ENCODE measurements around the gene UNC80.

The UNC80 gene

GRCh38 chr2:210027608-210028007 lies 256.0 kb downstream of the UNC80 start:
- no peaks in the 10 kb centered on the region for H3K27me3 ChIP-seq (ENCODE audit: insufficient read depth, low read length)
- no peak overlapping the region for H3K4me3 ChIP-seq (ENCODE audit: low read length)
- H3K36me3 ChIP-seq (ENCODE audit: insufficient read depth, low read length) = peaks cover 37% of the 10 kb centered on the region
- no peaks in the 10 kb centered on the region for H3K4me1 ChIP-seq (ENCODE audit: insufficient read depth, low read length)
- no peaks in the 10 kb centered on the region for H3K9me3 ChIP-seq (ENCODE audit: insufficient read depth, low read depth, low read length)
- no peak overlapping the region for H3K27ac ChIP-seq (ENCODE audit: low read depth, low read length)
- WGBS = 100% methylated on average over 2 of the region's 2 CpGs
- H3K9ac ChIP-seq (ENCODE audit: low read depth, low read length) = no peak overlapping the region

- H3K9ac ChIP-seq (ENCODE audit: low read depth, low read length) = no peak overlapping the region
- 93% methylated on average over 1 of the region's 2 CpGs for WGBS
Observed at GRCh38 chr2:210028178-210028577, 256.5 kb downstream of the UNC80 start.

DNA sequence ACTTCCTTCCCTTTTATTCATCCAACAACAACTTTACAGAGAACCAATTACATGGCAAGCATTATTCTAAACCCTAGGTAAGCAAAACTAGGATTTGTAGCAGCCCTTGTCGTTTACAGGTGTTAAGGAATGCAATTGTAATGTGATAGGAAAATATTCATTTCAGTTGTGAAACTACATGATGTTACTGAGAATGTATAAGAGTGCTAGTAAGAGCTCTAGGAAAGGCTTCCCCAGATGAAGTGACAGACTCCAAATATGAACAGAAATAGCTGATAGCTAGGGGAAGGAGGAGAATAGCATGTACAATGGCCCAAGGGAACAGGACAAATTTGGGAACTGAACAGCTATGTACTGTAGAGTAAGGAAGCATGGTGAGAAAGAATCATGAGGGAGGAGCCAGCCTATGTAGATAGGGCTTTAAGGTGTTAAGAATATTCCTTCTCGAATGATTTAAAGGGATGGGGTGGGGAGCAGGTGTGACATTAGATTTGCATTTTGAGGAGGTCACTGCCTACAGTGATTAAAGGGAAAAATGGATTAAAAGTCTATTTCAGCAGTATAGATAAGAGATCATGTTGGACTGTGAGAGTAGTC lies 262.6 kb downstream of the UNC80 start:
- no peak overlapping the region for H3K9ac ChIP-seq (ENCODE audit: low read depth, low read length)
- H3K4me1 ChIP-seq (ENCODE audit: insufficient read depth, low read length) = no peaks in the 10 kb centered on the region
- H3K27me3 ChIP-seq (ENCODE audit: insufficient read depth, low read length) = no peaks in the 10 kb centered on the region
- 80% methylated on average over 2 of the region's 2 CpGs for WGBS
- H3K9me3 ChIP-seq (ENCODE audit: insufficient read depth, low read depth, low read length) = no peaks in the 10 kb centered on the region
- H3K27ac ChIP-seq (ENCODE audit: low read depth, low read length) = no peak overlapping the region
- H3K36me3 ChIP-seq (ENCODE audit: insufficient read depth, low read length) = no peaks in the 10 kb centered on the region
- H3K4me3 ChIP-seq (ENCODE audit: low read length) = no peak overlapping the region

More at GRCh38 chr2:210028178-210028577, 256.5 kb downstream of the UNC80 start:
- Histone ChIP-seq H3K4me1 (ENCODE audit: insufficient read depth, low read length) (no peaks in the 10 kb centered on the region), H3K27me3 (ENCODE audit: insufficient read depth, low read length) (no peaks in the 10 kb centered on the region), H3K4me3 (ENCODE audit: low read length) (no peak overlapping the region), H3K36me3 (ENCODE audit: insufficient read depth, low read length) (peaks cover 31% of the 10 kb centered on the region), H3K9me3 (ENCODE audit: insufficient read depth, low read depth, low read length) (no peaks in the 10 kb centered on the region), H3K27ac (ENCODE audit: low read depth, low read length) (no peak overlapping the region)

DNA sequence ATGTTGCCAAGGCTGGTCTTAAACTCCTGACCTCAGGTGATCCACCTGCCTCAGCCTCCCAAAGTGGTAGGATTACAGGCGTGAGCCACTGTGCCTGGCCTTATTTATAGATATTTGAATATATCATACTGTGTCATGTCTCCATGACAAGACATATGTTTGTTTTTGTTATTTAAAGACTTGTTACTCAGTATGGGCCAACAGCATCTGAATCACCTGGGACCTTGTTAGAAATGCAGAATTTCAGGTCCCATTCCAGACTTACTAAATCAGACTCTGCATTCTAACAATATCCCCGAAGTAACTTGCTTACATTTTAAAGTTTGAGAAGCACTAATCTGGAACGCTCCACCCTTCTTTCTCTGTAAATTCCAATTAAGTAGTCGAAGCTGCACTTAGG lies 264.0 kb downstream of the UNC80 start:
- no peaks in the 10 kb centered on the region for H3K27me3 ChIP-seq (ENCODE audit: insufficient read depth, low read length)
- no peaks in the 10 kb centered on the region for H3K9me3 ChIP-seq (ENCODE audit: insufficient read depth, low read depth, low read length)
- no peaks in the 10 kb centered on the region for H3K36me3 ChIP-seq (ENCODE audit: insufficient read depth, low read length)
- H3K4me1 ChIP-seq (ENCODE audit: insufficient read depth, low read length) = no peaks in the 10 kb centered on the region
- H3K9ac ChIP-seq (ENCODE audit: low read depth, low read length) = no peak overlapping the region
- 94% methylated on average over 4 of the region's 4 CpGs for WGBS
- no peak overlapping the region for H3K4me3 ChIP-seq (ENCODE audit: low read length)
- no peak overlapping the region for H3K27ac ChIP-seq (ENCODE audit: low read depth, low read length)

- Histone ChIP-seq H3K27ac (ENCODE audit: low read depth, low read length) (no peak overlapping the region), H3K4me1 (ENCODE audit: insufficient read depth, low read length) (no peaks in the 10 kb centered on the region), H3K36me3 (ENCODE audit: insufficient read depth, low read length) (no peaks in the 10 kb centered on the region; the same call in 1 of the 2 replicates), H3K27me3 (ENCODE audit: insufficient read depth, low read length) (no peaks in the 10 kb centered on the region), H3K4me3 (ENCODE audit: low read length) (no peak overlapping the region), H3K9ac (ENCODE audit: low read depth, low read length) (no peak overlapping the region), H3K9me3 (ENCODE audit: insufficient read depth, low read depth, low read length) (no peaks in the 10 kb centered on the region)
- WGBS = 100% methylated on average over 3 of the region's 3 CpGs
Observed at GRCh38 chr2:210038078-210038477, 266.4 kb downstream of the UNC80 start.

DNA sequence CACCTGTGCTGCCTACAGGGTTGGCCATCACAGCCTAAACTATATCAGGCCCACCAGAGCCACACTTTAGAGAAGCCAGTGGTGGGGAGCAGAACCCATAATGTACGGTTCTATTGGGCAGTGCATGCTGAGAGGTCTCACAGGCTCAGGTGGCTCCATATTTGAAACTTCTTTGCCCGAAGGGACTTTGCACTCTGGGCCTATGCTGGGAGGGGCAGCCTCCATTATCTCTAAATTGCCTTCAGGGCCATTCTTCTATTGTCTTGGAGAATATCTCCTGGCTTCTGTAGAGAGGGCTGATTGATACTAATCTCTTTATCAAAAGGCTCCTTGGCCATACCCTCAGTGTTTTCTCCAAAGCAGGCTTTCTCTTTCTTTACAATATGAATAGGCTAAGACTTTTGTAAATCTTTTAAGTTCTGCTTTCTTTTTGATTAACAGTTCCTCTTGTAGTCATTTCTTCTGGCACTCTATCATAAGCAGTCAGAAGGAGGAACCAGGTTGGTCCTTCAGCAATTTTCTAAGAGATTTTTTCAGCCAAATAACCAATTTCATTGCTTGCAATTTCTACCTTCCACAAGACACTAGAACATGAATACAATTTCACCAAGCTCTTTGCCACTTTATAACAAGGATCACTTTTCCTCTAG lies 275.3 kb downstream of the UNC80 start:
- Histone ChIP-seq H3K9me3 (ENCODE audit: insufficient read depth, low read depth, low read length) (peaks cover 11% of the 10 kb centered on the region), H3K4me3 (ENCODE audit: low read length) (no peak overlapping the region), H3K9ac (ENCODE audit: low read depth, low read length) (no peak overlapping the region), H3K27me3 (ENCODE audit: insufficient read depth, low read length) (no peaks in the 10 kb centered on the region), H3K36me3 (ENCODE audit: insufficient read depth, low read length) (0 out of 2 replicates have a peak, but pooled peaks cover 7% of the 10 kb centered on the region), H3K27ac (ENCODE audit: low read depth, low read length) (no peak overlapping the region), H3K4me1 (ENCODE audit: insufficient read depth, low read length) (no peaks in the 10 kb centered on the region)
- 87% methylated on average over 2 of the region's 2 CpGs for WGBS

All from HUES64 (cell line).